Cardiac fibroblast (primary cell): ENCODE results near the gene GPR37.

Experiments used
- DNase-seq, 2 donors: peaks; one replicate each; pipeline versions ENCODE4 v3.0.0 to v3.0.0-alpha.2; 2010; ENCODE audit warnings: low read depth in 2 of 2
- H3K4me3 ChIP-seq, 2 donors: replicated peaks in 1 of 2; 1 replicate in 1 of 2; 2 replicates in 1 of 2; pipeline ENCODE4 v1.5.1; 2011; ENCODE audit warnings: low read depth in 2 of 2, low read length in 2 of 2, mild to moderate bottlenecking in 2 of 2, moderate library complexity in 1 of 2
- CTCF ChIP-seq: IDR thresholded peaks from one replicate; pipeline ENCODE4 v1.5.1; 2011; ENCODE audit warnings: low read depth, mild to moderate bottlenecking, low read length, inconsistent platforms

Gene GPR37

DNA sequence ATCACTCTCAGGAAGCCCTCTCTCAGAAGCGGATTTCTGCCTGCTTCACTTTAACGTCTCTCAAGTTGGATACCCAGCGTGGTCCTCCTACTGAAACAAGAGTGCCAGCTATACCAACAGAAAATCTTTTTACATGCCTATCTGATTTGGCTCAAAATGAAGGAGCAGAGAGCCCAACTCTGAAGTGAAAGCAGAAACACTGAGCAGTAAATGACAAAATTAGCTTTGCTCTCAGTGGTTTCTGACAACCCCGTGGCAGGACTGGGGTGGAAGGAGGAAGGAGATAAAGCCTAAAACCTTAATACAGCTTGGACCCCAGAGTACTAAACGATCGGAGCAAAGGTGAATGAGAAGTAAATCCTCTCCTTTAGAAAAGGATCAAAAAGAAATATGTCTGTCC is 25.1 kb upstream of the GPR37 start:
- TF ChIP-seq CTCF = no peak

GRCh38 chr7:124785994-124786393 is 20.4 kb upstream of the GPR37 start:
- TF ChIP-seq CTCF = no peak

More for the DNA sequence above, 25.1 kb upstream of the GPR37 start:
- no peak for DNase-seq
- H3K4me3 ChIP-seq = no peak overlapping the region

GRCh38 chr7:124784879-124785818 is 19.6 kb upstream of the GPR37 start:
- H3K4me3 ChIP-seq = no peak overlapping the region
- peak; percentile 89 for TF ChIP-seq CTCF
- DNase-seq = peak; percentile 67 to 83

More at GRCh38 chr7:124785994-124786393, 20.4 kb upstream of the GPR37 start:
- H3K4me3 ChIP-seq = no peak overlapping the region
- DNase-seq = peak in 1 of 2 donors; percentile 15

DNA sequence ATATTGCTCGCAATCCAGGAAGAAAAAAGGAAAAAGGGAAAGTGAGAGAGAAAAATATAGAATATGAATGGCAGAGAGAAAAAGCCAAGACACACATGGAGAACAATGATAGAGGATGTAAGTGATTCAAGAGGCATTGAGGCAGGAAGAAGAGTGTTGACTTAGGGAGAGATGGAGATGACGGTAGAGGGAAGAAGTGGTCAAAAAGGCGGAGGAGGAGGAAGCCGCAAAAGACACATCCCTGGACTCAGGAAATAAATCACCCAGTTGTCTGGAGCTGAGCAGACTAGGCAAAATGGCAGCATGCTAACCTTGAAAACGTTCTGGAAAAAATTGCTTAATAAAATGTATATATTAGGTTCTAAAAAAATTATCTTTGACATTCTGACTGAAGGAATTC is 17.7 kb upstream of the GPR37 start:
- no peak for TF ChIP-seq CTCF
- DNase-seq = peak in 1 of 2 donors; percentile 31

DNA sequence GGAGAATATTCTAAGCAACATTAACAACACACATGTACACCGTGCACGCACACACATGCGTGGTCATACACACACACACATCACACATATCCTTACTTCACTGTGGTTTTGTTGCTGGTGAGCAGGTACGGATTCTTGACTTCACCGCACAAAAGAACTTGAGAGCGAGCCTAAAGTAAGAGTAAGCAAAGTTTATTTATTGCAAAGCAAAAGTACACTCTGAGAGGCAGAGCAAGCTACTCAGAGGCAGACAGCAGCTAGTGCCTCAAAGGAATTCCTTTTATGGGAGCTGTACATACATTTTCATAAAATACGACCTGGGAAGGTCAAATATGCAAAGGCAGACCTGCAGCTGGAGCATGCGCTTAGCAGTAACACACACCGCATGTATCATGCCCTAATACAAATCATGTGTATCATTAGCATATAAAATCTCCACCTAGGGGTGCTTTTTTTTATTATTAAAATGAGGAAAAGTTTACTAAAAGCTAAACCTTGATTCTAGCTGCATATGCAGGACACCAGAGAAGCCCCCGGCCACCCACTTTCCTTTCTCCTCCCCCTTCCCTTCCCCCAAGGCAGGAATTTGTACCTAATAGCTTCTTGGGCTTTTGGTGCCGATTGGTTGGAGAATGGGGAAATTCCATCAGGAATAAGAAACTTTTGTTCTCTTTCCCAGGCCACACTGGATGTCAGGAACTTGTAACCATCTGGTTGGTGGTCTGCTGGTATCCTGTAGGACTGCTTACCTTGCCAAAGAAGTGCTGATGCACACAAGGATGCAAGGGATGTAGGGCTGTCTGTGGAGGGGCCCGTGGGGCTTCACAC is 16.5 kb upstream of the GPR37 start:
- TF ChIP-seq CTCF = no peak
- no peak overlapping the region for H3K4me3 ChIP-seq
- DNase-seq = no peak

More for the DNA sequence above, 17.7 kb upstream of the GPR37 start:
- H3K4me3 ChIP-seq = no peak overlapping the region

- TF ChIP-seq CTCF = no peak
- no peak for DNase-seq
- H3K4me3 ChIP-seq = no peak overlapping the region
Observed at GRCh38 chr7:124781418-124781817, 15.8 kb upstream of the GPR37 start.
